Measurements from ENCODE around the gene BOK. TPM values are rescaled to one million over a fixed set of nuclear protein-coding genes. Genes with fewer than 3 reads are reported as not detected.

Gene BOK
- total and polyA plus RNA-seq, 2 of the 4 experiments (the other 2 are of a cell fraction), result 13.3 to 34.4 TPM

- no peak for TF ChIP-seq CHD1 (IDR thresholded peaks at IDR 0.05; ENCODE audit: low read depth, low read length)
- no peak for TF ChIP-seq SMC3 (IDR thresholded peaks at IDR 0.05; ENCODE audit: low read depth, low read length)
Observed at GRCh38 chr2:241559323-241560161, 997 bp downstream of the BOK start (continued).

- H4K8ac ChIP-seq (ENCODE audit: low read depth in 2 of 2, low read length in 2 of 2), result no peak overlapping the region
- no peak overlapping the region; the same call in 1 of the 2 replicates for H2BK120ac ChIP-seq (ENCODE audit: low read depth, low read length)
- intact Hi-C loops (cut with micrococcal nuclease) (no loop called here), in situ Hi-C loops (cut with MboI; ENCODE audit: low sequenced_read_pairs) (no loop called here), dilution Hi-C loops (cut with HindIII; ENCODE audit: low sequenced_read_pairs, unreplicated experiment) (no loop called here)
- BruUV-seq (replicated peaks), result no TSS peak
- H3K4me3 ChIP-seq (ENCODE audit: insufficient read depth, low read depth, low read length), result peak overlapping the region; percentile 91
- H2AK5ac ChIP-seq (ENCODE audit: low read depth, low read length), result peak overlapping the region; percentile 56
- H3K79me1 ChIP-seq (ENCODE audit: low read depth in 1 of 2, low read length in 2 of 2), result peaks cover 12 to 43% of the 10 kb centered on the region in 2 experiments
- H3K14ac ChIP-seq (replicated peaks; ENCODE audit: low read depth, low read length), result peak overlapping the region; percentile 73
- no peak overlapping the region; the same call in 2 of the 3 replicates for H2BK15ac ChIP-seq (ENCODE audit: low read depth, low read length)
- H3K4me2 ChIP-seq (ENCODE audit: low read depth, low read length), result peak overlapping the region; percentile 71
- peak overlapping the region; percentile 65 for H3K4ac ChIP-seq (ENCODE audit: low read depth, low read length)
- peak overlapping the region; percentile 99 for H2AK9ac ChIP-seq (replicated peaks; ENCODE audit: low read depth, low read length, poor library complexity)
- H4K20me1 ChIP-seq (ENCODE audit: insufficient read depth, low read length), result peaks cover 52% of the 10 kb centered on the region
- peaks cover 16% of the 10 kb centered on the region for H3K4me1 ChIP-seq (ENCODE audit: control insufficient read depth, insufficient read depth, low read length)
- DNase-seq, result no peak
- peak overlapping the region; percentile 80 for H3K9ac ChIP-seq (ENCODE audit: low read depth, low read length)
- H2BK5ac ChIP-seq (ENCODE audit: low read depth, low read length, poor library complexity, severe bottlenecking), result no peak overlapping the region
- ChIA-PET CTCF (interaction anchor here (1.1 kb wide), 1 partner anchor 10 kb away, joined by 3 read pairs; no protein-coding TSS in a partner anchor), POLR2A (ENCODE audit: unreplicated experiment) (no interaction called here)
- no peak for ATAC-seq (ENCODE audit: low read depth)
- H2AFZ ChIP-seq (replicated peaks; ENCODE audit: low read length, poor library complexity), result peak overlapping the region; percentile 91
- H3K9me1 ChIP-seq (ENCODE audit: insufficient read depth, low read length), result peaks cover 15% of the 10 kb centered on the region
- 80% methylated on average over 3 of the region's 18 CpGs; no CpG with 5 or more reads in 1 of the 2 experiments for WGBS, 2 experiments (ENCODE audit: extremely low coverage in 2 of 2, insufficient read length in 1 of 2)
- H3K9me3 ChIP-seq (ENCODE audit: control insufficient read depth, insufficient read depth, low read length), result no peaks in the 10 kb centered on the region
- peak overlapping the region; percentile 13 for H4K91ac ChIP-seq (ENCODE audit: insufficient read depth, low read depth, low read length)
- H2BK20ac ChIP-seq (ENCODE audit: low read depth, low read length), result no peak overlapping the region; the same call in 1 of the 2 replicates
- no peaks in the 10 kb centered on the region for H3K27me3 ChIP-seq (ENCODE audit: control insufficient read depth, insufficient read depth, low read length)
- H4K5ac ChIP-seq (ENCODE audit: low read depth, low read length), result no peak overlapping the region
- peaks cover 19% of the 10 kb centered on the region for H3K36me3 ChIP-seq (ENCODE audit: control insufficient read depth, insufficient read depth, low read length)
- peak overlapping the region; percentile 75; the same call in 1 of the 2 replicates for H3K23ac ChIP-seq (ENCODE audit: low read depth, low read length)
- no peak overlapping the region; the same call in 1 of the 2 replicates for H3K56ac ChIP-seq (ENCODE audit: extremely low read depth, insufficient read depth, low read length)
- H3K27ac ChIP-seq (ENCODE audit: insufficient read depth, low read length), result no peak overlapping the region
- no peak overlapping the region for H3K18ac ChIP-seq (ENCODE audit: low read depth, low read length)
- TF ChIP-seq RCOR1 (IDR thresholded peaks at IDR 0.05; ENCODE audit: insufficient replicate concordance, low read length) (no peak), FOS (IDR thresholded peaks at IDR 0.05; ENCODE audit: low read depth, low read length) (no peak), POLR2A (IDR thresholded peaks at IDR 0.05; ENCODE audit: low read depth, low read length) (no peak), MXI1 (IDR thresholded peaks at IDR 0.05; ENCODE audit: borderline replicate concordance, low read depth, low read length) (no peak), CEBPB (IDR thresholded peaks at IDR 0.05; ENCODE audit: low read depth, low read length) (no peak), RAD21 (IDR thresholded peaks at IDR 0.05; ENCODE audit: low read length) (no peak), RFX5 (IDR thresholded peaks at IDR 0.05; ENCODE audit: low read depth, low read length) (no peak), MAZ (IDR thresholded peaks at IDR 0.05; ENCODE audit: borderline replicate concordance, low read depth, low read length) (no peak)
- TF ChIP-seq, protein P1, sequence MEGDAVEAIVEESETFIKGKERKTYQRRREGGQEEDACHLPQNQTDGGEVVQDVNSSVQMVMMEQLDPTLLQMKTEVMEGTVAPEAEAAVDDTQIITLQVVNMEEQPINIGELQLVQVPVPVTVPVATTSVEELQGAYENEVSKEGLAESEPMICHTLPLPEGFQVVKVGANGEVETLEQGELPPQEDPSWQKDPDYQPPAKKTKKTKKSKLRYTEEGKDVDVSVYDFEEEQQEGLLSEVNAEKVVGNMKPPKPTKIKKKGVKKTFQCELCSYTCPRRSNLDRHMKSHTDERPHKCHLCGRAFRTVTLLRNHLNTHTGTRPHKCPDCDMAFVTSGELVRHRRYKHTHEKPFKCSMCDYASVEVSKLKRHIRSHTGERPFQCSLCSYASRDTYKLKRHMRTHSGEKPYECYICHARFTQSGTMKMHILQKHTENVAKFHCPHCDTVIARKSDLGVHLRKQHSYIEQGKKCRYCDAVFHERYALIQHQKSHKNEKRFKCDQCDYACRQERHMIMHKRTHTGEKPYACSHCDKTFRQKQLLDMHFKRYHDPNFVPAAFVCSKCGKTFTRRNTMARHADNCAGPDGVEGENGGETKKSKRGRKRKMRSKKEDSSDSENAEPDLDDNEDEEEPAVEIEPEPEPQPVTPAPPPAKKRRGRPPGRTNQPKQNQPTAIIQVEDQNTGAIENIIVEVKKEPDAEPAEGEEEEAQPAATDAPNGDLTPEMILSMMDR (conservative IDR thresholded peaks at IDR 0.05; ENCODE audit: low read depth, low read length), result no peak
- TF ChIP-seq, protein P2, sequence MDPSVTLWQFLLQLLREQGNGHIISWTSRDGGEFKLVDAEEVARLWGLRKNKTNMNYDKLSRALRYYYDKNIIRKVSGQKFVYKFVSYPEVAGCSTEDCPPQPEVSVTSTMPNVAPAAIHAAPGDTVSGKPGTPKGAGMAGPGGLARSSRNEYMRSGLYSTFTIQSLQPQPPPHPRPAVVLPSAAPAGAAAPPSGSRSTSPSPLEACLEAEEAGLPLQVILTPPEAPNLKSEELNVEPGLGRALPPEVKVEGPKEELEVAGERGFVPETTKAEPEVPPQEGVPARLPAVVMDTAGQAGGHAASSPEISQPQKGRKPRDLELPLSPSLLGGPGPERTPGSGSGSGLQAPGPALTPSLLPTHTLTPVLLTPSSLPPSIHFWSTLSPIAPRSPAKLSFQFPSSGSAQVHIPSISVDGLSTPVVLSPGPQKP (IDR thresholded peaks at IDR 0.05; ENCODE audit: borderline replicate concordance, low read depth, low read length), result no peak
Observed at GRCh38 chr2:241560162-241560882, 1.8 kb downstream of the BOK start.
